RWPE2 (cell line): Measurements from ENCODE around the gene TOB1.

ENCODE experiments used
- ATAC-seq: fragments of 200-7000 bp; cut with Tn5 transposase; 3 replicates; pipeline ENCODE4 v1.9.1; 2021; ENCODE audit warnings: low read depth
- DNase-seq: peaks from one replicate; pipeline ENCODE4 v3.0.0-alpha.2; 2020; ENCODE audit warnings: low spot score
- H3K27ac ChIP-seq: fragments of 450-650 bp; 2 replicates; pipeline ENCODE4 v1.5.1; 2017; ENCODE audit warnings: mild to moderate bottlenecking; ENCODE audit not compliant: poor library complexity, severe bottlenecking
- H3K27me3 ChIP-seq: fragments of 250-450 bp; sonication (Bioruptor Pico); 2 replicates; pipeline ENCODE4 v1.5.1; 2021; ENCODE audit warnings: mild to moderate bottlenecking, moderate library complexity; ENCODE audit not compliant: insufficient read depth, poor library complexity, severe bottlenecking
- H3K36me3 ChIP-seq: fragments of 250-450 bp; sonication (Bioruptor Pico); 2 replicates; pipeline ENCODE4 v1.5.1; 2020; ENCODE audit warnings: low read depth, mild to moderate bottlenecking, moderate library complexity
- H3K4me1 ChIP-seq: fragments of 250-450 bp; sonication (Bioruptor Pico); 2 replicates; pipeline ENCODE4 v1.5.1; 2021; ENCODE audit warnings: mild to moderate bottlenecking, moderate library complexity; ENCODE audit not compliant: insufficient read depth, poor library complexity, severe bottlenecking
- H3K4me3 ChIP-seq: fragments of 250-450 bp; sonication (Bioruptor Pico); 2 replicates; pipeline ENCODE4 v1.5.1; 2021; ENCODE audit warnings: mild to moderate bottlenecking, moderate library complexity; ENCODE audit not compliant: severe bottlenecking
- H3K9me3 ChIP-seq: fragments of 250-450 bp; sonication (Bioruptor Pico); 2 replicates; pipeline ENCODE4 v1.5.1; 2021; ENCODE audit warnings: mild to moderate bottlenecking, moderate library complexity; ENCODE audit not compliant: severe bottlenecking
- TF ChIP-seq, protein P1 (sequence below): fragments of 450-650 bp; IDR thresholded peaks from one replicate; pipeline ENCODE4 v1.5.1; 2017; ENCODE audit warnings: mild to moderate bottlenecking, moderate library complexity; ENCODE audit not compliant: poor library complexity, severe bottlenecking

The TOB1 gene

DNA sequence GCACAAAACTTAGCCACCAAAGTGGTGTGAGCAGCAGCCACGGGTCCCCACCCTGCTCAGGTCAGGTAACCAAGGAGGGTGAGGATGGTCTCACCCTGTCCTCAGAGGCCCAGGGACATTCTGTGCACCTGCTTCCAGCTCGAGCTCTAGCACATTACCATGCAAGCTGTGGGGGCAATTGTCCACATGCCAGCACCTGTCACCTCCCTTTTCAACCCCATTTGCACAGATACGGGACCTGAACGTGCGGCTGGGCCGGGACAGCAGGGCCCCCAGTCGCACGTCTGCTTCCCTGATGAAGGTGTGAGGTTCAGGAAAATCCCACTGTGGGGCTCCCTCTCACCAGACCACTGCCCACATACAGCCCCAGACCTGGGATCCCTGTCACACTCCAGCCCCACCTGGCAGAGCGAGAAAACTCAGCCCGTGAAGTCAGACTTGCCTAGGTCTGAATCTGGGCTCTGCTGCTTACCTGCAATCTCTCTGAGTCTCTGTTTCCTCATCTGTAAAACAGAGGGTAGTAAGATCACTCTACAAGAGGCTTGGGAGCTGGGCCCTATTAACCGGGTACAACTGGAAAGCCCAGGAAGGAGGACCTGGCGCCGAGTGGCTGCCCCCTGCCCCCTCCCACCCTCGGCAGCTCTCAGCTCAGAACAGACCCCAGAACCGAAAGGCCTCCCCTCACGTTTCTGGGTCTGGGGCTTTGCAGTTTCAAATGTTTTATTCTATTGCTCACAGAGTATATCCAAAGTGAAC is 22.8 kb downstream of the TOB1 start:
- ATAC-seq: no peak
- no peak overlapping the region for H3K27ac ChIP-seq
- no peak overlapping the region for H3K4me3 ChIP-seq
- no peaks in the 10 kb centered on the region for H3K27me3 ChIP-seq
- H3K36me3 ChIP-seq: no peaks in the 10 kb centered on the region
- TF ChIP-seq, protein P1, sequence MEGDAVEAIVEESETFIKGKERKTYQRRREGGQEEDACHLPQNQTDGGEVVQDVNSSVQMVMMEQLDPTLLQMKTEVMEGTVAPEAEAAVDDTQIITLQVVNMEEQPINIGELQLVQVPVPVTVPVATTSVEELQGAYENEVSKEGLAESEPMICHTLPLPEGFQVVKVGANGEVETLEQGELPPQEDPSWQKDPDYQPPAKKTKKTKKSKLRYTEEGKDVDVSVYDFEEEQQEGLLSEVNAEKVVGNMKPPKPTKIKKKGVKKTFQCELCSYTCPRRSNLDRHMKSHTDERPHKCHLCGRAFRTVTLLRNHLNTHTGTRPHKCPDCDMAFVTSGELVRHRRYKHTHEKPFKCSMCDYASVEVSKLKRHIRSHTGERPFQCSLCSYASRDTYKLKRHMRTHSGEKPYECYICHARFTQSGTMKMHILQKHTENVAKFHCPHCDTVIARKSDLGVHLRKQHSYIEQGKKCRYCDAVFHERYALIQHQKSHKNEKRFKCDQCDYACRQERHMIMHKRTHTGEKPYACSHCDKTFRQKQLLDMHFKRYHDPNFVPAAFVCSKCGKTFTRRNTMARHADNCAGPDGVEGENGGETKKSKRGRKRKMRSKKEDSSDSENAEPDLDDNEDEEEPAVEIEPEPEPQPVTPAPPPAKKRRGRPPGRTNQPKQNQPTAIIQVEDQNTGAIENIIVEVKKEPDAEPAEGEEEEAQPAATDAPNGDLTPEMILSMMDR: no peak
- DNase-seq: no peak
- H3K4me1 ChIP-seq: no peaks in the 10 kb centered on the region
- no peaks in the 10 kb centered on the region for H3K9me3 ChIP-seq

DNA sequence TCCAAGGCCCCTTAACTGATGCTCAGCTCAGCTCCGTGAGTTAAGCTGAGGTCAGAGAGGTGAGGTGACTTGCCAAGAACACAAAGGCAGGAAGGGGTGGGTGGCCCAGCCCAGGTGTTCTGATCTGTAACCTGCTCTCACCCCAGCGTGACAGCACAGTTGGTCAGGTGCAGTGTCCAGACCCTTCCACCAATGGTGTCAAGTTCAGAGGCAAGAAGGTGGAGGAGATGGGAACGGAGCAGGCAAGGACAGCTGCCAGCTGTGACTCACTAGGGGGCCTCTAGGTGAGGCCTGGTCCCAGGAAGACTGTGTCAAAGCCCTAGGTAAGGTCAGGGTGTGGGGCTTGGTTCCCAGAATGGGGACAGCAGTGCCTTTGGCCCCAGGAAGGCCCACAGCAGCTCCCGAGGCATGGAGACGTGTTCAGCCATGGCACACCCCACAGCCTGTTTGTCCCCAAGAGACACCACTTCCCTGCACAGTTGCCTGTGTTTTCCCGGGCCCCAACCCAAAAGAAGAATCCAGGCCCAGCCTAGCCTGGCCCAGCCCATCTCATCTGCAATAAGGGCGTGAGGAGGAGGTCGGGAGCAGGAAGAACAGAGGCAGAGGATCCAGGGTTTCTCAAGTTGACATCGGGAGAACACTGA is 23.5 kb downstream of the TOB1 start:
- no peaks in the 10 kb centered on the region for H3K9me3 ChIP-seq
- ATAC-seq (no peak), DNase-seq (no peak)
- H3K4me3 ChIP-seq: no peak overlapping the region
- H3K4me1 ChIP-seq: no peaks in the 10 kb centered on the region
- H3K36me3 ChIP-seq: no peaks in the 10 kb centered on the region
- TF ChIP-seq, protein P1: no peak
- no peaks in the 10 kb centered on the region for H3K27me3 ChIP-seq
- H3K27ac ChIP-seq: no peak overlapping the region

DNA sequence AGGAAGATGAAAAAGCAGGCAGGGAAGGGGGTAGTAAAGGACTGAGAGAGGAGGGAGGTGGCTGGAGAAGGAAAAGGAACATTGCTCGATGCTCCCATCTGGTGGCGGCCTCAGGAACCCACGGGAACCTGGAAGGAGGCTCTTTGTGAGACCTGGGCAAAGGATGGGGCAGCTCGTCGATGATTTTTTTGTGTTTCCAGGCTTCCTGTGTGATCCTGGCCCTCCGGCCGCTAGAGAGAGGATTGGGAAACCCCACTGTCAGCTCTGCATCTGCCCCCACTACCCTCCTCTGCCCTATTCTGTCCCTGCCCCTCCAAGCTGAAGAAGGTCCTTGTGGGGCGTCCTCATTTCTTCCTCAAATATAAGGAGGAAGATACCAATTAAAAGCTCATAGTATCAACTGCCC is 24.2 kb downstream of the TOB1 start:
- Histone ChIP-seq H3K4me1 (no peaks in the 10 kb centered on the region), H3K9me3 (no peaks in the 10 kb centered on the region), H3K27ac (no peak overlapping the region), H3K27me3 (no peaks in the 10 kb centered on the region), H3K36me3 (no peaks in the 10 kb centered on the region), H3K4me3 (no peak overlapping the region)
- DNase-seq (no peak), ATAC-seq (peak; percentile 79)
- TF ChIP-seq, protein P1: peak; percentile 82

DNA sequence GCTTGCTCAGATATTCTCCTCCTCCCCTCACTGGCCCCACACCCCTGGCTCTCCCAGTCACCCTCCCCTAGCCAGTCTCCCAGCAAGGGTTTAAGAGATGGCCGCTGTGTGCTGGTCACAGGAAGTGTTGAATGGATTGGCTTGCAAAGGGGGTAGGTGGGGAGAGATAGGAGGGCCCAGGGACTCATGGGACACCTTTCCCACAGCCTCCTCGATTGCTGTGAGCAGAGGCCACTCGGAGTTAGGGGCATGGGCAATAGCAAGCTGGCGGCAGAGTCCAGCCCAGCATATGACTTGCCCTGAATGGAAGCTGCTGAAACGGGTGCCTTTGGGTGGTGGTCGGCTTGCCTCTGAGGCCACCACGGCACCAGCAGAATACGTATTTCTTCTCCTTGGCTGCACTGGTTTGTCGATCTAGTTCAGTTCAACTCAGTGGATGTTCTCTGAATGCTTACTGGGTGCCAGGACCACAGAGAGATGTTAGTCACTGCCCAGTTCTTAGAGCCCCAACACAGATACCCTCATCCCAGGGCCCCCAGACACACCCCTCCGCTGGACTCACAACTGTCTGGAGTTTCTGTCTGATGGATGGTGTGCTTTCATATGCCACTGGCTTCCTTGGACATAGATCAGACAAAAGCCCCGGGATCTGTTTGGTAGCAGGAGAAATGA is 24.7 kb downstream of the TOB1 start:
- no peaks in the 10 kb centered on the region for H3K36me3 ChIP-seq
- TF ChIP-seq, protein P1: no peak

More for the DNA sequence above, 24.7 kb downstream of the TOB1 start:
- DNase-seq: no peak
- H3K4me3 ChIP-seq: no peak overlapping the region
- H3K9me3 ChIP-seq: no peaks in the 10 kb centered on the region
- H3K4me1 ChIP-seq: no peaks in the 10 kb centered on the region
- H3K27me3 ChIP-seq: no peaks in the 10 kb centered on the region
- H3K27ac ChIP-seq: no peak overlapping the region
- peak; percentile 3; the same call in 1 of the 3 replicates for ATAC-seq
